GM21786 (cell line): ENCODE data around the gene RAET1E.
"Not testable (repeated sequence)": the region's sequence is repeated elsewhere in the genome, so short reads cannot be mapped to it uniquely, and the experiment has no call there.

Experiments
- ATAC-seq: cut with Tn5 transposase; IDR thresholded peaks from one replicate; pipeline ENCODE4 v1.9.1; 2021; ENCODE audit not compliant: unreplicated experiment

Gene RAET1E

GRCh38 chr6:149862922-149863697, 34.8 kb downstream of the RAET1E start:
- peak; percentile 22 for ATAC-seq

DNA sequence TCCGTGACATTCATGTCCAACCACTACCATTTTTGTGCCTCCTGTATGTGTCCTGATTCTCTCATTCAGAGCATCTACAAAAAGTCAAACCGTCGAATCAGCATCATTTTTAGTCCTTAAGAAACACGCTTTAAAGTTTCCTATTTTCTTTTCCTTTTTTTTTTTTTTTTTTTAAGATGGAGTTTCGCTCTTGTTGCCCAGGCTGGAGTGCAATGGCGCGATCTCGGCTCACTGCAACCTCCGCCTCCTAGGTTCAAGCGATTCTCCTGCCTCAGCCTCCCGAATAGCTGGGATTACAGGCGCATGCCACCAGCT, 35.5 kb downstream of the RAET1E start:
- not testable (repeated sequence) for ATAC-seq

DNA sequence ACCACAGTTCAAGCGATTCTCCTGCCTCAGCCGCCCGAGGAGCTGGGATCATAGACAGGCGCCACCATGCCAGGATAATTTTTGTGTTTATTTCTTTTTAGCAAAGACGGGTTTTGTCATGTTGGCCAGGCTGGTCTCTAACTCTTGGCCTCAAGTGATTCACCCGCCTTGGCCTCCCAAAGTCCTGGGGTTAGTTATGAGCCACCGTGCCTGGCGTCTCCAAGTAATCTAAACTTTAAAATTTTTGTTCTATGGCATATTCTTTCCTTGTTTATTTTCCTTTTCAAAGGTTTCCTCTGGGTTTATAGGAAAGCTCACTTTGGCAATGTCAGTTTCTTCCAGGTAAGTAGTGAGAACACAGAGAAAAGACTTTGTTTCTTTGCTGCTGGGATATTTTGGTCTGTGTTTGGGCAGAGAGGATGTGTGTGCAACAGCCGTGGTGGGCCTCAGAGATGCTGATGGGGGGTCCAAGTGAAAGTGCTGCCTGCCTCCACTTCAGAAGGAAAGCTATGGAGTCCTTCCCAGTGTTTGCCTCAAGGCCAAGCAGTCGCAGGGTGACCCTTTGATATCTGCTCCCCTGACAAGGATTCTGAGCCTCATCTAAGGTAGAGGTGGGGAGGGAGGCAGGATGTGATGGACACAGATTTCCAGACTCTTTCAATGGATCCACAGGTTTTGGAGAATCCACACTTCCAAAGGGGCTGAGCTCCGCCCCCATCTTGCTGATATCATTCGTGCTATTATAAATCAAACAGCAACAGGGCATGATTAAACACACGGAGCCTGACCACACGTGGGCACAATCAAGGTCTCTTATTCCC, 36.1 kb downstream of the RAET1E start:
- ATAC-seq, result no peak

DNA sequence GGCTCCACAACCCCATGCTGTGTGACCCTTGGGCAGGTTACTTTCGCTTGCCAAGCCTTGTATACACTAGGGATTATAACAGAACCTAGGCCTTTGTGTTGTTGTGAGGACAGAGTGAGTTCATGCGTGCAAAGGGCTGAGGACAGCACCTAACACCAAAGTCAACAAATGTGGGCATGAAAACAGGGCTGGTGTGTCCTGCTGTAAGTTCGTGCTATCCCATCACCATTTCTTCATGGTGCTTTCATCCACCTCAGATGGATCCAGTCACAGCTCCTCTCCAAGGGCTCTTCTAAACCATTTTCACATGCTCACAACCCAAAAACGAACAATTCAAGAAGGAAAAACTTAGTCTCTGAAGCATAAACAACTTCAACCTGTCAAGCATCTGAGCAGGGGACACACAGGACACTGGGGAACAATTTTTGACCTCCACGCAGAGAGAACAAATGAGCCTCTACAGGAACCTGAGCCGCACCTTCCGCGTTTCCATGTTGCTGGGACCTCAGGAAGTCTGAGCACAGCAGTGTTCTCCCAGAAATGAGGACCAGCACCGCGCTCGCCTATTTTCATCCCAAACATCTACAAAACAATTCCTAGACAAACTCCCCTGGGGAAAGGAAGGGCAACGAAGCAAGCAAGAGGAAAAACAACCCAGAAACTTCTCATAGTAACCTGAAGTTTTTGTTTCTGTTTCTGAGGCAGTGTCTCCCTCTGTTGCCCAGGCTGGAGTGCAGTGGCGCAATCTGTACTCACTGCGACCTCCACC, 36.9 kb downstream of the RAET1E start:
- no peak for ATAC-seq

- no peak for ATAC-seq
Measured at GRCh38 chr6:149860513-149860833, 37.4 kb downstream of the RAET1E start.

DNA sequence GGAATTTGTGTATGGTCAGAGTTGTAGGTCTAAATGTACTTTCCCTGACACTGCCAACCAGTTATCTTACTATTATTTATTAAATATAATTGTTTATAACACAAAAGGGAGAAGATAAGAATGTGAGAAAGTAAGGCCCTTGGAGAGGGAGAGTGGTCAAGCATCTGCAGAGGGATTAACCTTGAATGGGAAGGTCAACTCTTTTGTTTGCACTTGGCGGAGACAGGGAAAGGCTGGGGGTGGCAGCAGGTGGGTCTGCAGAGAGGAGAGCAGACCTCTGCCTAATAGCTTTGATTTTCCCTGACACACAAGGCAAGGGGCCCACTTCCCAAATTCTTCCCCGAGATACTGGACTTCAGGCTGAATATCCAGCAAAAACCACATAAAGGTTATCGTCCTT, 38.0 kb downstream of the RAET1E start:
- no peak for ATAC-seq

DNA sequence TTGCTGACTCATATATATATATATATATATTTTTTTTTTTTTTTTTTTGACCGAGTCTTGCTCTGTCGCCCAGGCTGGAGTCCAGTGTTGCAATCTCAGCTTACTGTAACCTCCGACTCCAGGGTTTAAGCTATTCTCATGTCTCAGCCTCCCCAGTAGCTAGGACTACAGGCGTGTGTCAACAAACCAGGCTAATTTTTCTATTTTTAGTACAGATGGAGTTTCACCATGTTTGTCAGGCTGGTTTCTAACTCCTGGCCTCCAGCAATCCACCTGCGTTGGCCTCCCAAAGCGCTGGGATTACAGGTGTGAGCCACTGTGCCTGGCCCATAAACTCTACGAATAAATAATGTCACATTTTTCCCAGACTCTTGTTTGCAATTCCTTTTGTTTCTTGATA, 38.5 kb downstream of the RAET1E start:
- ATAC-seq, result no peak

- no peak for ATAC-seq
Measured at GRCh38 chr6:149857541-149857940, 40.4 kb downstream of the RAET1E start.

GRCh38 chr6:149856256-149856994, 41.5 kb downstream of the RAET1E start:
- no peak for ATAC-seq

GRCh38 chr6:149855741-149856140, 42.2 kb downstream of the RAET1E start:
- no peak for ATAC-seq

DNA sequence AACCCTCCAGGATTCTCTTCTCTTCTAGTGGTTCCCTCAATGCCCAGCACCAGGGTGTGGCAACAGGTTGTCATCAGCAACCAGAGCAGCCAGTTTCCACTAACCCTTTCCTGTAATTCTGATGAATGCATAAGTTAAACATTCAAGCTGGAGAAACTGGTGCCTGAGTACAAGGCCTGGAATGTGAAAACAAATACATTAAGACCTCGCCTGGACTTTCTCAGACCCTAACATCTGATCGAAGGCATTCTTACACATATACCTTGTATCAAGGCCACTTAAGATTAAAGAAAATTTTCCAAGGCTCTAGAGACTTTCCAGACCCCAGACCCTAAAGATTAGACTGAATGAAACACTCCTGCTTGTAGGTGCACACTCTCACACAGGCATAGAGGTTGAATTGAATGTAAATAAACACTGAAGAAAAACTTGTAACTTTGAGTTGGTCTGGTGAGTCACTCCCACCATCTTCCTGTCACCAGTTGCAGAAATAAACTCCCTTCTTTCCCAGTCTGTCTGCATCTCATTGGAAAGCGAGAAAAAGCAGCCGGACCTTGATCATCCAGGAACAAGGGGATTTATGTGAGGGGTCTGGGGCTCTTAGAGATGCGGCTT, 42.8 kb downstream of the RAET1E start:
- ATAC-seq, result no peak

DNA sequence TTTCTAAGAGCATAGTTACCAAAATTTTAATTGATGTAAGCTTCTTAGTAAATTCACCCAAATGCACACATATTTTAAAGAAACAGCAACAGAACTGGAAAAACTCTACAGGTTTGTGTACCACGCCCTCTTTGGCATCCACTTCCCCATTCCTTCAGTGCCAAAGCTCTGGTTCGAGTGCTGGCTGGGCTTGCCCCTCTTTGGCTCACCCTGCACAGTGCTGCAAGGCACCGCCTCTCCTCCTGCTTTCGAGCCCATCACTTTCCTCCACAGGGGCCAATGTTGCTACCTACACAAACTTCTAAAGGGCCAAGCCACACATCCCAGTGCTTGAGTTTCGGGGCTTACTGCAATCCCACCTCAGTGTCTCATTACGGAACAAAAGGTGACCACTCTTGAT, 43.4 kb downstream of the RAET1E start:
- no peak for ATAC-seq

- not testable (repeated sequence) for ATAC-seq
Measured at GRCh38 chr6:149854017-149854416, 43.9 kb downstream of the RAET1E start.

GRCh38 chr6:149852881-149853280, 45.0 kb downstream of the RAET1E start:
- ATAC-seq, result no peak

DNA sequence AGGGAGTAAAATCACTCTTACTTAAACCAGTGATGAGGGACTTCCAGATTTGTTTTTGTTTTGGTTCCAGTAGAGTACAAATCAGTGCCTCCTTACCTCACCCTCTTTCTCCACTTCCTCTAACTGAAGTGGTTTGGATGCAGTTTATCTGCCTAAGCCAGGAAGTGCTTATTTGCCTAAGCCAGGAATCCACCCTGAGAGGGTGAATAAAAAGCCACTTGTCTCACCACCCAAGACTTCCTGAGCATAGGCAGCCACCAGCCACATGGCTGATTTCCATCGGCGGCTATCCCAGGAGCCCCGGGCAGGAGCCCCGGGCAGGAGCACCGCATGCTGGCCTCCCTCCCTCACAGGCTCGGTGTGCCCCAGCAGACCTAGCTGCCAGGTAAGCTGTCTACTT, 45.7 kb downstream of the RAET1E start:
- ATAC-seq, result no peak

- no peak for ATAC-seq
Measured at GRCh38 chr6:149851461-149852110, 46.3 kb downstream of the RAET1E start.

DNA sequence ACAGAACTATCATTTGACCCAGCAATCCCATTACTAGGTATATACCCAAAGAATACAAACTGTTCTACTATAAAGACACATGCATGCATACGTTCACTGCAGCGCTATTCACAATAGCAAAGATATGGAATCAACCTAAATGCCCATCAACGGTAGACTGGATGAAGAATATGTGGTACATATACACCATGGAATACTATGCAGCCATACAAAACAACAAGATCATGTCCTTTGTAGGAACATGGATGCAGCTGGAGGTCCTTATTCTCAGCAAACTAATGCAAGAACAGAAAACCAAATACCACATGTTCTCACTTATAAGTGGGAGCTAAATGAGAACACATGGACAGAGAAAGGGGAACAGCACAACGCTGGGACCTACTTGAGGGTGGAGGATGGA, 49.6 kb downstream of the RAET1E start:
- not testable (repeated sequence) for ATAC-seq
